Panc1 (cell line): ENCODE results near the gene ERC2. TPM values are rescaled to one million over a fixed set of nuclear protein-coding genes. Genes with fewer than 3 reads are reported as not detected.

ENCODE experiments used
- ATAC-seq: fragments of 200-7000 bp; cut with Tn5 transposase; 2 replicates; pipeline ENCODE4 v1.9.1; 2020; ENCODE audit warnings: mild to moderate bottlenecking, moderate library complexity
- BruUV-seq: library from RNA; stranded (reverse); fragments of 400-500 nt; replicated peaks from 2 replicates; lab custom pipeline; 2021; lab: Mats Ljungman, UMichigan
- CTCF ChIA-PET: fragments of 300-600 bp; sonication (Branson Sonifier 250); formaldehyde crosslinking; loops from one replicate; lab custom pipeline; 2022; ENCODE audit warnings: antibody characterized with exemption; lab: Charles Lee
- POLR2A ChIA-PET: fragments of 300-600 bp; sonication (Branson Sonifier 250); formaldehyde crosslinking; loops from one replicate; lab custom pipeline; 2022; ENCODE audit warnings: antibody characterized with exemption; lab: Charles Lee
- DNase-seq: peaks from one replicate; pipeline ENCODE4 v3.0.0-alpha.2; 2010; ENCODE audit warnings: low read depth, low spot score
- H3K27ac ChIP-seq: 2 replicates; pipeline ENCODE4 v1.5.1; 2011; ENCODE audit warnings: mild to moderate bottlenecking, low read length, inconsistent platforms
- H3K27me3 ChIP-seq: fragments of 200-500 bp; sonication (Bioruptor generic); 2 replicates; pipeline ENCODE4 v1.6.0; 2014; ENCODE audit warnings: low read length, inconsistent platforms; ENCODE audit not compliant: control insufficient read depth, insufficient read depth
- H3K36me3 ChIP-seq: fragments of 200-500 bp; sonication (Bioruptor generic); 2 replicates; pipeline ENCODE4 v1.5.1; 2014; ENCODE audit warnings: inconsistent platforms, mild to moderate bottlenecking, low read length, moderate library complexity; ENCODE audit not compliant: control insufficient read depth, insufficient read depth
- H3K4me1 ChIP-seq: 2 replicates; pipeline ENCODE4 v1.5.1; 2011; ENCODE audit warnings: inconsistent platforms, mild to moderate bottlenecking, low read length, moderate library complexity; ENCODE audit not compliant: control insufficient read depth, insufficient read depth
- H3K4me3 ChIP-seq, 2 experiments: 2 replicates each; pipeline ENCODE4 v1.5.1; 2011 to 2012; ENCODE audit warnings: low read depth in 2 of 2, low read length in 2 of 2, mild to moderate bottlenecking in 2 of 2, inconsistent platforms in 1 of 2, moderate library complexity in 1 of 2
- H3K9me3 ChIP-seq: fragments of 200-500 bp; sonication (Bioruptor generic); 2 replicates; pipeline ENCODE4 v1.5.1; 2014; ENCODE audit warnings: low read depth, mild to moderate bottlenecking, inconsistent platforms, low read length, moderate library complexity; ENCODE audit not compliant: control insufficient read depth, insufficient read depth
- POLR2AphosphoS5 ChIP-seq: IDR thresholded peaks from 2 replicates; pipeline ENCODE4 v1.6.1; 2012; ENCODE audit warnings: mild to moderate bottlenecking, low read depth, low read length, moderate library complexity
- SIN3A ChIP-seq: IDR thresholded peaks from 2 replicates; pipeline ENCODE4 v1.6.1; 2012; ENCODE audit warnings: low read depth, mild to moderate bottlenecking, low read length, moderate library complexity, borderline replicate concordance; ENCODE audit not compliant: insufficient read depth
- TCF7L2 ChIP-seq: IDR thresholded peaks from 2 replicates; pipeline ENCODE4 v1.6.1; 2011; ENCODE audit warnings: mild to moderate bottlenecking, low read depth, low read length, inconsistent platforms
- in situ Hi-C: cut with HindIII; loops from 2 replicates; pipeline ENCODE4 v1.10.0; 2016; ENCODE audit warnings: low sequenced_read_pairs, low pct_unique_long_range_greater_than_20kb
- intact Hi-C: fragments of 100-400 bp; cut with micrococcal nuclease; formaldehyde crosslinking; loops from one replicate; pipeline ENCODE4 v1.10.0; 2022; ENCODE audit not compliant: unreplicated experiment
- total RNA-seq: library from RNA; stranded (reverse); gene quantifications from one replicate; pipeline ENCODE4 v1.2.1, GENCODE V29; 2021; ENCODE audit not compliant: unreplicated experiment
- TF ChIP-seq, protein P1 (sequence below): fragments of 450-650 bp; IDR thresholded peaks from 2 replicates; pipeline ENCODE4 v1.5.1; 2017; ENCODE audit warnings: mild to moderate bottlenecking
- TF ChIP-seq, protein P2 (sequence below), 2 experiments: IDR thresholded peaks; 2 replicates each; pipeline ENCODE4 v1.6.1; 2011 to 2012; ENCODE audit warnings: low read depth in 2 of 2, control low read depth in 1 of 2, low read length in 1 of 2, mild to moderate bottlenecking in 1 of 2, moderate library complexity in 1 of 2; ENCODE audit not compliant: insufficient read depth in 1 of 2

Gene ERC2
- total RNA-seq, 1 experiment from 2014 or later: 0.33 TPM

DNA sequence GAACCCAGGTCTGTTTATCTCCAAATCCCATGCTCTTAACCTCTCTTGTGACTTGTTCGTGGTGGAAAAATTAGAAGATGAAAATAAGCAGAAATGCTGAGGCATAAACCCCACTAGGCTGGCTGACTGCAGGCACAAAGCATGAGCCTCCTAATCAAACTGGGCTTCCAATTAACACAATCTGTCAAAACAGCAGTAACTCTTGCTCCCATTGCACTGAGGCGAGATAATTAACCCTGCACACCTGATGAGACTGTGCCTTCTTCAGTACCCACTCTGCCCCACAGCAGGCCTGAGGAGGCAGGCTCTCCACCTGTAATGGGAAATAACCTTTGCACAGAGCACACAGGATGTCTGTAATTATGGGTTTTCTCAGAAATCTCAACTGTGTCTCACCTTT is 696.8 kb downstream of the ERC2 start:
- TF ChIP-seq, protein P1, sequence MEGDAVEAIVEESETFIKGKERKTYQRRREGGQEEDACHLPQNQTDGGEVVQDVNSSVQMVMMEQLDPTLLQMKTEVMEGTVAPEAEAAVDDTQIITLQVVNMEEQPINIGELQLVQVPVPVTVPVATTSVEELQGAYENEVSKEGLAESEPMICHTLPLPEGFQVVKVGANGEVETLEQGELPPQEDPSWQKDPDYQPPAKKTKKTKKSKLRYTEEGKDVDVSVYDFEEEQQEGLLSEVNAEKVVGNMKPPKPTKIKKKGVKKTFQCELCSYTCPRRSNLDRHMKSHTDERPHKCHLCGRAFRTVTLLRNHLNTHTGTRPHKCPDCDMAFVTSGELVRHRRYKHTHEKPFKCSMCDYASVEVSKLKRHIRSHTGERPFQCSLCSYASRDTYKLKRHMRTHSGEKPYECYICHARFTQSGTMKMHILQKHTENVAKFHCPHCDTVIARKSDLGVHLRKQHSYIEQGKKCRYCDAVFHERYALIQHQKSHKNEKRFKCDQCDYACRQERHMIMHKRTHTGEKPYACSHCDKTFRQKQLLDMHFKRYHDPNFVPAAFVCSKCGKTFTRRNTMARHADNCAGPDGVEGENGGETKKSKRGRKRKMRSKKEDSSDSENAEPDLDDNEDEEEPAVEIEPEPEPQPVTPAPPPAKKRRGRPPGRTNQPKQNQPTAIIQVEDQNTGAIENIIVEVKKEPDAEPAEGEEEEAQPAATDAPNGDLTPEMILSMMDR: no peak
- Histone ChIP-seq H3K36me3 (no peaks in the 10 kb centered on the region), H3K4me3 (no peak overlapping the region), H3K27ac (no peak overlapping the region), H3K9me3 (no peaks in the 10 kb centered on the region), H3K4me1 (no peaks in the 10 kb centered on the region), H3K27me3 (no peaks in the 10 kb centered on the region)
- BruUV-seq: no TSS peak
- ChIA-PET POLR2A (no interaction called here), CTCF (no interaction called here)
- in situ Hi-C loops (no loop called here), intact Hi-C loops (no loop called here)
- no peak for DNase-seq
- ATAC-seq: no peak

DNA sequence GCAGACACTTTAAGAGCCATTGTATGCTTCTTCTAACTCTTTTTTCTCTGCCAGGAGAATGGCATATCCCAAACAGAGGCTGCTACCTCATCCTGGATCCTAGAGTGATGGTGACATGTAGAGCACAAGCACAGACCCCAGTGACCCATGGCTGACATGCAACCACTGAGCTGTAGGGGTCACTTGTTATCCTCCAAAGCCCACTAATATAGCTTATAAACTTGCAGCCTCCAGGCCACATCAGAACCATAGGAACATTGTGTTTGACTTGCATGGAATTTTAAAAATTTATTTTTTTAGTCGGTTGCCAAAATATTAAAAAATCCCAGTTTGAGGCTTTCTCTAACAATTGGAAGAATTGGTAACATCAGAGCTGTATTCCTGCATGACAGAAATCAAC is 698.2 kb downstream of the ERC2 start:
- in situ Hi-C loops: no loop called here

More for the DNA sequence above, 698.2 kb downstream of the ERC2 start:
- no peak overlapping the region for H3K4me3 ChIP-seq
- H3K27me3 ChIP-seq: no peaks in the 10 kb centered on the region
- H3K27ac ChIP-seq: no peak overlapping the region
- no peaks in the 10 kb centered on the region for H3K9me3 ChIP-seq
- intact Hi-C loops: no loop called here
- DNase-seq (no peak), ATAC-seq (no peak)
- TF ChIP-seq SIN3A (no peak), TCF7L2 (no peak), POLR2AphosphoS5 (no peak)
- TF ChIP-seq, protein P2, sequence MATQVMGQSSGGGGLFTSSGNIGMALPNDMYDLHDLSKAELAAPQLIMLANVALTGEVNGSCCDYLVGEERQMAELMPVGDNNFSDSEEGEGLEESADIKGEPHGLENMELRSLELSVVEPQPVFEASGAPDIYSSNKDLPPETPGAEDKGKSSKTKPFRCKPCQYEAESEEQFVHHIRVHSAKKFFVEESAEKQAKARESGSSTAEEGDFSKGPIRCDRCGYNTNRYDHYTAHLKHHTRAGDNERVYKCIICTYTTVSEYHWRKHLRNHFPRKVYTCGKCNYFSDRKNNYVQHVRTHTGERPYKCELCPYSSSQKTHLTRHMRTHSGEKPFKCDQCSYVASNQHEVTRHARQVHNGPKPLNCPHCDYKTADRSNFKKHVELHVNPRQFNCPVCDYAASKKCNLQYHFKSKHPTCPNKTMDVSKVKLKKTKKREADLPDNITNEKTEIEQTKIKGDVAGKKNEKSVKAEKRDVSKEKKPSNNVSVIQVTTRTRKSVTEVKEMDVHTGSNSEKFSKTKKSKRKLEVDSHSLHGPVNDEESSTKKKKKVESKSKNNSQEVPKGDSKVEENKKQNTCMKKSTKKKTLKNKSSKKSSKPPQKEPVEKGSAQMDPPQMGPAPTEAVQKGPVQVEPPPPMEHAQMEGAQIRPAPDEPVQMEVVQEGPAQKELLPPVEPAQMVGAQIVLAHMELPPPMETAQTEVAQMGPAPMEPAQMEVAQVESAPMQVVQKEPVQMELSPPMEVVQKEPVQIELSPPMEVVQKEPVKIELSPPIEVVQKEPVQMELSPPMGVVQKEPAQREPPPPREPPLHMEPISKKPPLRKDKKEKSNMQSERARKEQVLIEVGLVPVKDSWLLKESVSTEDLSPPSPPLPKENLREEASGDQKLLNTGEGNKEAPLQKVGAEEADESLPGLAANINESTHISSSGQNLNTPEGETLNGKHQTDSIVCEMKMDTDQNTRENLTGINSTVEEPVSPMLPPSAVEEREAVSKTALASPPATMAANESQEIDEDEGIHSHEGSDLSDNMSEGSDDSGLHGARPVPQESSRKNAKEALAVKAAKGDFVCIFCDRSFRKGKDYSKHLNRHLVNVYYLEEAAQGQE (IDR thresholded peaks at IDR 0.05; ENCODE audit: insufficient read depth in 1 of 2, low read depth in 2 of 2, low read length in 1 of 2): no peak
- TF ChIP-seq, protein P1: no peak
- POLR2A ChIA-PET: no interaction called here
- H3K36me3 ChIP-seq: no peaks in the 10 kb centered on the region
- BruUV-seq: no TSS peak
- CTCF ChIA-PET: no interaction called here
- H3K4me1 ChIP-seq: no peaks in the 10 kb centered on the region
